H1 (cell line): ENCODE results near the gene SGCE. TPM values are rescaled to one million over a fixed set of nuclear protein-coding genes. Genes with fewer than 3 reads are reported as not detected.

Experiments
- CTCF ChIA-PET: fragments of 300-600 bp; sonication (Branson Sonifier 250); formaldehyde crosslinking; loops from one replicate; lab custom pipeline; 2021; ENCODE audit not compliant: partially characterized antibody; lab: Charles Lee
- POLR2A ChIA-PET: fragments of 300-600 bp; sonication (Branson Sonifier 250); formaldehyde crosslinking; loops from one replicate; lab custom pipeline; 2021; ENCODE audit warnings: inconsistent platforms; ENCODE audit not compliant: partially characterized antibody; lab: Charles Lee
- DNase-seq, 2 experiments: peaks; one replicate each; pipeline versions ENCODE4 v3.0.0 to v3.0.0-alpha.2; 2010 to 2022; ENCODE audit warnings: low spot score in 2 of 2, low read depth in 1 of 2, mixed read lengths in 1 of 2
- FAIRE-seq: peaks from 2 replicates; lab custom pipeline; 2011; peaks lifted over from hg19 to GRCh38; lab: Jason Lieb, UNC
- H2AFZ ChIP-seq: 2 replicates; pipeline ENCODE4 v1.8.1; 2012; ENCODE audit warnings: low read length, inconsistent platforms
- H2AK5ac ChIP-seq: 2 replicates; pipeline ENCODE4 v1.6.1; 2013; ENCODE audit warnings: low read depth, low read length
- H2BK120ac ChIP-seq: replicated peaks from 2 replicates; pipeline ENCODE3; 2013; ENCODE audit warnings: low read depth, low read length, inconsistent platforms
- H2BK12ac ChIP-seq: 2 replicates; pipeline ENCODE4 v1.6.1; 2013; ENCODE audit warnings: low read depth, low read length
- H2BK15ac ChIP-seq: 2 replicates; pipeline ENCODE4 v1.6.1; 2013; ENCODE audit warnings: low read length
- H2BK20ac ChIP-seq: 2 replicates; pipeline ENCODE4 v1.6.1; 2013; ENCODE audit warnings: low read length
- H2BK5ac ChIP-seq: 2 replicates; pipeline ENCODE4 v1.6.1; 2013; ENCODE audit warnings: low read depth, low read length
- H3K14ac ChIP-seq: 2 replicates; pipeline ENCODE4 v1.6.1; 2013; ENCODE audit warnings: inconsistent platforms; ENCODE audit not compliant: insufficient read length
- H3K18ac ChIP-seq: 2 replicates; pipeline ENCODE4 v1.6.1; 2013; ENCODE audit warnings: low read length; ENCODE audit errors: extremely low read depth
- H3K23ac ChIP-seq: 2 replicates; pipeline ENCODE4 v1.6.1; 2013; ENCODE audit warnings: inconsistent platforms; ENCODE audit not compliant: insufficient read length
- H3K23me2 ChIP-seq: 2 replicates; pipeline ENCODE4 v1.6.1; 2013; ENCODE audit warnings: low read depth, low read length
- H3K27ac ChIP-seq: 2 replicates; pipeline ENCODE4 v1.6.1; 2011; ENCODE audit warnings: low read depth, low read length, inconsistent platforms
- H3K27me3 ChIP-seq, 4 experiments: replicated peaks in 1 of 4; 1 replicate in 1 of 4; 2 replicates in 3 of 4; pipeline versions ENCODE4 v1.6.1 to v1.8.1; 2011 to 2013; ENCODE audit warnings: low read length in 3 of 4, mild to moderate bottlenecking in 3 of 4, inconsistent platforms in 2 of 4, mixed read lengths in 2 of 4, moderate library complexity in 1 of 4; ENCODE audit not compliant: control insufficient read depth in 3 of 4, insufficient read depth in 3 of 4; ENCODE audit errors: extremely low read depth in 1 of 4
- H3K36me3 ChIP-seq, 4 experiments: 2 replicates each; pipeline versions ENCODE4 v1.6.1 to v1.8.1; 2011 to 2013; ENCODE audit warnings: mild to moderate bottlenecking in 4 of 4, low read length in 3 of 4, moderate library complexity in 2 of 4, control low read depth in 1 of 4, inconsistent platforms in 1 of 4; ENCODE audit not compliant: insufficient read depth in 4 of 4, control insufficient read depth in 2 of 4
- H3K4ac ChIP-seq: replicated peaks from 2 replicates; pipeline ENCODE3; 2013; ENCODE audit warnings: low read length, low read depth, mixed read lengths, inconsistent platforms; ENCODE audit not compliant: insufficient read length
- H3K4me1 ChIP-seq, 4 experiments: replicated peaks in 1 of 4; 1 replicate in 1 of 4; 2 replicates in 3 of 4; pipeline versions ENCODE4 v1.6.1 to v1.8.1; 2011 to 2013; ENCODE audit warnings: low read length in 3 of 4, inconsistent platforms in 2 of 4, mixed read lengths in 1 of 4; ENCODE audit not compliant: insufficient read depth in 4 of 4, control insufficient read depth in 3 of 4
- H3K4me2 ChIP-seq, 2 experiments: 2 replicates each; pipeline versions ENCODE4 v1.6.1 to v1.8.1; 2011 to 2013; ENCODE audit warnings: low read depth in 2 of 2, low read length in 2 of 2, control low read depth in 1 of 2, inconsistent platforms in 1 of 2, mild to moderate bottlenecking in 1 of 2; ENCODE audit not compliant: insufficient read depth in 1 of 2
- H3K4me3 ChIP-seq, 4 experiments: fragments of 200-600, 300-600 bp in 1 of 4; sonication (generic), shearing (Covaris generic), sonication (Bioruptor Twin) in 1 of 4; 2 replicates each; pipeline versions ENCODE4 v1.5.1 to v1.8.1; 2011 to 2016; ENCODE audit warnings: low read length in 4 of 4, low read depth in 3 of 4, control low read depth in 2 of 4, inconsistent platforms in 2 of 4, mild to moderate bottlenecking in 2 of 4, mixed read lengths in 1 of 4, moderate library complexity in 1 of 4; ENCODE audit not compliant: insufficient read depth in 2 of 4; ENCODE audit errors: extremely low read depth in 1 of 4
- H3K56ac ChIP-seq: replicated peaks from 2 replicates; pipeline ENCODE3; 2013; ENCODE audit warnings: low read depth, mild to moderate bottlenecking, mixed read lengths, low read length, inconsistent platforms; ENCODE audit not compliant: insufficient read length
- H3K79me1 ChIP-seq: 2 replicates; pipeline ENCODE4 v1.6.1; 2013; ENCODE audit warnings: low read depth, low read length, control low read depth
- H3K79me2 ChIP-seq, 2 experiments: 2 replicates each; pipeline versions ENCODE4 v1.6.1 to v1.8.1; 2012 to 2013; ENCODE audit warnings: low read length in 2 of 2, mild to moderate bottlenecking in 2 of 2, inconsistent platforms in 1 of 2; ENCODE audit not compliant: insufficient read depth in 2 of 2, control insufficient read depth in 1 of 2
- H3K9ac ChIP-seq, 4 experiments: replicated peaks in 1 of 4; 1 replicate in 1 of 4; 2 replicates in 3 of 4; pipeline versions ENCODE4 v1.6.1 to v1.8.1; 2011 to 2013; ENCODE audit warnings: low read depth in 3 of 4, low read length in 3 of 4, control low read depth in 2 of 4, mild to moderate bottlenecking in 2 of 4, moderate library complexity in 2 of 4, inconsistent platforms in 1 of 4; ENCODE audit errors: extremely low read depth in 1 of 4
- H3K9me3 ChIP-seq, 2 experiments: 2 replicates each; pipeline versions ENCODE4 v1.6.1 to v1.8.1; 2012 to 2013; ENCODE audit warnings: mild to moderate bottlenecking in 2 of 2, moderate library complexity in 2 of 2, control low read depth in 1 of 2, inconsistent platforms in 1 of 2, low read depth in 1 of 2, low read length in 1 of 2, mixed read lengths in 1 of 2; ENCODE audit not compliant: insufficient read depth in 2 of 2
- H4K20me1 ChIP-seq, 2 experiments: replicated peaks in 1 of 2; 2 replicates each; pipeline versions ENCODE3 to v1.8.1; 2011 to 2013; ENCODE audit warnings: inconsistent platforms in 2 of 2, low read length in 2 of 2, mild to moderate bottlenecking in 1 of 2; ENCODE audit not compliant: insufficient read depth in 2 of 2, control insufficient read depth in 1 of 2
- H4K5ac ChIP-seq: 2 replicates; pipeline ENCODE4 v1.6.1; 2013; ENCODE audit warnings: low read length, low read depth, mixed read lengths, inconsistent platforms; ENCODE audit not compliant: insufficient read length
- H4K8ac ChIP-seq: 2 replicates; pipeline ENCODE4 v1.8.0; 2013; ENCODE audit warnings: mild to moderate bottlenecking, moderate library complexity, low read length, inconsistent platforms; ENCODE audit not compliant: insufficient read depth; ENCODE audit errors: extremely low read depth
- H4K91ac ChIP-seq: replicated peaks from 2 replicates; pipeline ENCODE3; 2013; ENCODE audit warnings: low read length, mixed read lengths, inconsistent platforms; ENCODE audit not compliant: insufficient read length
- WGBS, 2 experiments: shearing (Covaris generic) in 1 of 2; methylation state at CpG; one replicate each; pipeline versions ENCODE4 v1.1.6 to v1.1.7; 2013 to 2015; ENCODE audit warnings: low lambda C conversion rate in 2 of 2, mixed read lengths in 2 of 2, inconsistent platforms in 1 of 2, low coverage in 1 of 2, missing lambda C conversion rate in 1 of 2; ENCODE audit not compliant: insufficient replicate concordance in 2 of 2, insufficient coverage in 1 of 2, insufficient read length in 1 of 2; ENCODE audit errors: extremely low coverage in 1 of 2, missing lambda C conversion rate in 1 of 2; 5-methylcytosine and 5-hydroxymethylcytosine counted together
- polyA plus RNA-seq, 7 experiments: library from polyadenylated mRNA; depleted of rRNA in 3 of 7; stranded (reverse) in 5 of 7; unstranded in 2 of 7; fragments of >200 nt in 5 of 7; fragments of 200-250 nt in 2 of 7; gene quantifications; 1 replicate in 5 of 7; 2 replicates in 1 of 7; 4 replicates in 1 of 7; pipeline versions ENCODE4 v1.2.1 to v1.2.3, GENCODE V29; 2011 to 2013; ENCODE audit warnings: missing spikeins in 2 of 7, mixed read lengths in 2 of 7
- total RNA-seq: library from RNA; stranded (reverse); fragmentation: NEBNext Ultra II Directional; extraction: Animal tissue kit (Norgen Biotek cat#: 25700); gene quantifications from 2 replicates; pipeline ENCODE4 v1.2.1, GENCODE V29; 2021

The SGCE gene
- total and polyA plus RNA-seq, 2 of the 8 experiments (the other 6 are each of a cell fraction or from before 2014, with no cell fraction given): 12.8 to 25.0 TPM

GRCh38 chr7:94649450-94649849, 6.5 kb downstream of the SGCE start:
- FAIRE-seq (no peak), DNase-seq (no peak)
- Histone ChIP-seq H3K27me3 (no peaks in the 10 kb centered on the region), H2AFZ (no peak overlapping the region), H2BK5ac (no peak overlapping the region), H3K4me1 (peaks cover 0 to 7% (median 4%) of the 10 kb centered on the region in 4 experiments; a peak in 3 of 7 replicates), H3K4ac (no peak overlapping the region), H4K20me1 (no peaks in the 10 kb centered on the region), H3K4me2 (no peak overlapping the region), H3K79me1 (peaks cover 2% of the 10 kb centered on the region; the same call in 1 of the 2 replicates), H3K4me3 (no peak overlapping the region), H3K36me3 (no peaks in the 10 kb centered on the region), H3K14ac (no peak overlapping the region), H3K9ac (no peak overlapping the region), H2BK120ac (no peak overlapping the region), H3K9me3 (no peaks in the 10 kb centered on the region), H3K79me2 (peaks cover 0 to 8% of the 10 kb centered on the region in 2 experiments; a peak in 2 of 4 replicates), H4K91ac (no peak overlapping the region), H4K8ac (no peak overlapping the region), H2AK5ac (no peak overlapping the region), H2BK12ac (no peak overlapping the region), H3K23ac (no peak overlapping the region), H3K27ac (no peak overlapping the region), H3K18ac (no peak overlapping the region), H3K56ac (no peak overlapping the region), H4K5ac (no peak overlapping the region), H2BK15ac (no peak overlapping the region), H3K23me2 (no peaks in the 10 kb centered on the region), H2BK20ac (no peak overlapping the region)
- CTCF ChIA-PET: interaction anchor here (1.2 to 2.0 kb wide), 2 partner anchors 134 to 200 kb away, joined by 3 to 8 read pairs; no protein-coding TSS in a partner anchor
- POLR2A ChIA-PET: no interaction called here
- 66% methylated on average over 4 of the region's 4 CpGs; no CpG with 5 or more reads in 1 of the 2 experiments for WGBS, 2 experiments
